Endothelial cell of umbilical vein (primary cell): ENCODE measurements around the gene STK32C. TPM values are rescaled to one million over a fixed set of nuclear protein-coding genes. Genes with fewer than 3 reads are reported as not detected.

ENCODE experiments used
- BruUV-seq: library from RNA; stranded (reverse); fragments of 400-500 nt; replicated peaks from 2 replicates; lab custom pipeline; 2021; lab: Mats Ljungman, UMichigan
- CTCF ChIA-PET: fragments of 300-600, 350-600 bp; sonication (Branson Sonifier 250); formaldehyde crosslinking; loops from one replicate; lab custom pipeline; 2021; ENCODE audit warnings: antibody characterized with exemption, inconsistent platforms; lab: Charles Lee
- POLR2A ChIA-PET: fragments of 300-600, 350-600 bp; sonication (Branson Sonifier 250); formaldehyde crosslinking; loops from one replicate; lab custom pipeline; 2021; ENCODE audit warnings: antibody characterized with exemption, inconsistent platforms; lab: Charles Lee
- DNase-seq: peaks from one replicate; pipeline ENCODE4 v3.0.0-alpha.2; 2011; ENCODE audit warnings: low read depth, low spot score
- FAIRE-seq: peaks from 2 replicates; lab custom pipeline; 2011; peaks lifted over from hg19 to GRCh38; lab: Jason Lieb, UNC
- H2AFZ ChIP-seq: 2 replicates; pipeline ENCODE4 v1.6.0; 2012; ENCODE audit warnings: low read depth, low read length, control low read depth, inconsistent platforms
- H3K27ac ChIP-seq: 2 replicates; pipeline ENCODE4 v1.5.1; 2011; ENCODE audit warnings: low read depth, mild to moderate bottlenecking, control low read depth, low read length, moderate library complexity; ENCODE audit not compliant: insufficient read depth
- H3K27me3 ChIP-seq, 2 experiments: 2 replicates each; pipeline versions ENCODE4 v1.6.0 to v1.6.1; 2011; ENCODE audit warnings: low read length in 2 of 2, mixed read lengths in 1 of 2; ENCODE audit not compliant: control insufficient read depth in 2 of 2, insufficient read depth in 2 of 2
- H3K36me3 ChIP-seq, 2 experiments: 2 replicates in 1 of 2; 3 replicates in 1 of 2; pipeline ENCODE4 v1.5.1; 2011; ENCODE audit warnings: low read length in 2 of 2, mild to moderate bottlenecking in 1 of 2, moderate library complexity in 1 of 2; ENCODE audit not compliant: control insufficient read depth in 2 of 2, insufficient read depth in 2 of 2; ENCODE audit errors: extremely low read depth in 1 of 2
- H3K4me1 ChIP-seq: 3 replicates; pipeline ENCODE4 v1.5.1; 2011; ENCODE audit warnings: mild to moderate bottlenecking, low read length; ENCODE audit not compliant: control insufficient read depth, insufficient read depth; ENCODE audit errors: extremely low read depth
- H3K4me2 ChIP-seq: 2 replicates; pipeline ENCODE4 v1.6.1; 2011; ENCODE audit warnings: low read length, control low read depth, mixed read lengths; ENCODE audit not compliant: insufficient read depth
- H3K4me3 ChIP-seq, 3 experiments: fragments of 200-600 bp in 1 of 3; sonication (generic), shearing (Covaris generic) in 1 of 3; replicated peaks in 1 of 3; 2 replicates each; pipeline ENCODE4 v1.5.1; 2011 to 2016; ENCODE audit warnings: control low read depth in 3 of 3, low read length in 3 of 3, mild to moderate bottlenecking in 2 of 3, inconsistent platforms in 1 of 3, low read depth in 1 of 3, moderate library complexity in 1 of 3; ENCODE audit not compliant: insufficient read depth in 1 of 3
- H3K79me2 ChIP-seq: 2 replicates; pipeline ENCODE4 v1.6.0; 2012; ENCODE audit warnings: low read length, inconsistent platforms; ENCODE audit not compliant: control insufficient read depth, insufficient read depth
- H3K9ac ChIP-seq: replicated peaks from 2 replicates; pipeline ENCODE3; 2011; ENCODE audit warnings: low read length, control low read depth; ENCODE audit not compliant: insufficient read depth; ENCODE audit errors: extremely low read depth
- H3K9me1 ChIP-seq: replicated peaks from 3 replicates; pipeline ENCODE4 v1.6.0; 2011; ENCODE audit warnings: mild to moderate bottlenecking, low read length; ENCODE audit not compliant: control insufficient read depth, insufficient read depth; ENCODE audit errors: extremely low read depth
- H3K9me3 ChIP-seq: replicated peaks from 2 replicates; pipeline ENCODE4 v1.5.1; 2012; ENCODE audit warnings: low read length, inconsistent platforms; ENCODE audit not compliant: control insufficient read depth, insufficient read depth
- H4K20me1 ChIP-seq: replicated peaks from 2 replicates; pipeline ENCODE3; 2011; ENCODE audit warnings: mild to moderate bottlenecking, low read length; ENCODE audit not compliant: control insufficient read depth, insufficient read depth; ENCODE audit errors: extremely low read depth
- EZH2 ChIP-seq: IDR thresholded peaks from 2 replicates; pipeline ENCODE4 v1.6.1; 2012; ENCODE audit warnings: borderline replicate concordance, low read depth, mild to moderate bottlenecking, moderate library complexity, low read length, inconsistent platforms; ENCODE audit not compliant: severe bottlenecking
- FOS ChIP-seq: IDR thresholded peaks from 2 replicates; pipeline ENCODE4 v1.6.1; 2011; ENCODE audit warnings: mild to moderate bottlenecking, low read length, moderate library complexity, borderline replicate concordance; ENCODE audit not compliant: insufficient read depth
- JUN ChIP-seq: IDR thresholded peaks from 2 replicates; pipeline ENCODE4 v1.6.1; 2011; ENCODE audit warnings: borderline replicate concordance, low read depth; ENCODE audit not compliant: insufficient read length, insufficient read depth
- MYC ChIP-seq: IDR thresholded peaks from one replicate; pipeline ENCODE4 v1.6.1; 2011; ENCODE audit warnings: mild to moderate bottlenecking, low read depth, low read length
- POLR2A ChIP-seq: IDR thresholded peaks from 2 replicates; pipeline ENCODE4 v1.6.1; 2012; ENCODE audit warnings: low read depth, mild to moderate bottlenecking, control low read depth, low read length
- POLR2AphosphoS5 ChIP-seq: IDR thresholded peaks from 2 replicates; pipeline ENCODE4 v1.6.1; 2012; ENCODE audit warnings: low read depth, mild to moderate bottlenecking, control low read depth, low read length, moderate library complexity; ENCODE audit not compliant: insufficient read depth
- dilution Hi-C: fragments of 300-500 bp; cut with MboI; formaldehyde crosslinking; loops from one replicate; pipeline ENCODE4 v1.15.0; 2019; ENCODE audit warnings: low sequenced_read_pairs; ENCODE audit not compliant: extremely low pct_ligation_motif_present
- intact Hi-C: fragments of 100-400 bp; cut with micrococcal nuclease; formaldehyde crosslinking; loops from one replicate; pipeline ENCODE4 v1.10.0; 2022
- polyA plus RNA-seq, 4 experiments: library from polyadenylated mRNA; depleted of rRNA in 3 of 4; stranded (reverse) in 3 of 4; unstranded in 1 of 4; fragments of >200 nt; gene quantifications; 2 replicates each; pipeline versions ENCODE4 v1.2.1 to v1.2.3, GENCODE V29; 2011 to 2012; ENCODE audit warnings: missing spikeins in 1 of 4
- total RNA-seq: library from RNA; stranded (reverse); gene quantifications from 2 replicates; pipeline ENCODE4 v1.2.3, GENCODE V29; 2021
- TF ChIP-seq, protein P1 (sequence below), 2 donors: IDR thresholded peaks; 1 replicate in 1 of 2; 2 replicates in 1 of 2; pipeline ENCODE4 v1.5.1; 2011; ENCODE audit warnings: low read length in 2 of 2, mild to moderate bottlenecking in 2 of 2, moderate library complexity in 2 of 2, control low read depth in 1 of 2, inconsistent platforms in 1 of 2, low read depth in 1 of 2; ENCODE audit not compliant: insufficient read depth in 1 of 2; ENCODE audit errors: extremely low read depth in 1 of 2

The STK32C gene
- total and polyA plus RNA-seq, 2 donors (not counting 3 experiments of a cell fraction or from before 2014, with no cell fraction given): 5.4 to 14.1 TPM

DNA sequence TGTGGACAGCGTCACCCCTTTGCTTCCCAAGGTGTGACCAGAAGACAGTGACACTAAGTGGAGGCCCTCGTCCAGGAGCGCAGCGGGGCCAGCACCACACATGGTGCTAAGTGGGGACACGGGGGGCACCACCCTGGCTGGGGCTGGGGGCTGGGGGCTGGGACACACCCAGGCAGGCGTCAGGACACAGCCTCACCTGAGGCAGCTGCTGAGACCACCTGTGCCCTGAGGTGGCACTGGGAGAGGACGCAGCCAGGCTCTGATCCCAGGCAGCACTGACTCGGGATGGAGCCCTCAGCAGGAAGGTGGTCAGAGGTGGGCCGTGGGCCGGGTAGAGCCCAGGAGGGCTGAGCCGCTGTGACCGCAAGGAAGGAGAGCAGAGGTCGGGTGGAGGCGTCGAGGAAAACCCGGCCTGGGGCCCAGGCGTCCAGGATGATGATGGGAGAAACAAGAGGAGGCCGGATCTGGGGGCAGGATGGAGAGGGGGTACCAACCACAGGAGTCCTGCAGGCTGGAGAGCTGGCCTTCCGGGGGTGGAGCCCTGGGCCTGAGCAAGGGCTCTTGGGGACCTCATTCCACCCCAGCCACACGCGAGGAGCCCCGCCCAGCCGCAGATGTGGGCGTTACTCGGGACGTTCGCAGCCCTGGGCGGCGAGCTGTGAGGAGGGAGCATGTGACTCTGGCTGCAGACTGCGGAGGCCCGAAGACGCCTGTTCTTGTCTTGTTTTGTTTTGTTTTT lies 46.8 kb upstream of the STK32C start:
- Histone ChIP-seq H3K79me2 (no peaks in the 10 kb centered on the region), H3K9me1 (no peaks in the 10 kb centered on the region), H3K4me2 (no peak overlapping the region), H3K4me1 (no peaks in the 10 kb centered on the region), H3K9me3 (no peaks in the 10 kb centered on the region), H3K9ac (no peak overlapping the region), H2AFZ (no peak overlapping the region), H4K20me1 (no peaks in the 10 kb centered on the region), H3K36me3 (peaks cover 0 to 3% of the 10 kb centered on the region in 2 experiments), H3K27ac (no peak overlapping the region), H3K4me3 (no peak overlapping the region), H3K27me3 (no peaks in the 10 kb centered on the region)
- intact Hi-C loops: no loop called here
- no peak for TF ChIP-seq FOS
- no peak for TF ChIP-seq JUN
- no peak for TF ChIP-seq EZH2
- POLR2A ChIA-PET: no interaction called here
- BruUV-seq: no TSS peak
- dilution Hi-C loops: no loop called here
- CTCF ChIA-PET: interaction anchor here (1.8 to 1.9 kb wide), 2 partner anchors 130 to 135 kb away, joined by 4 to 7 read pairs; no protein-coding TSS in a partner anchor
- FAIRE-seq: no peak
- DNase-seq: no peak

DNA sequence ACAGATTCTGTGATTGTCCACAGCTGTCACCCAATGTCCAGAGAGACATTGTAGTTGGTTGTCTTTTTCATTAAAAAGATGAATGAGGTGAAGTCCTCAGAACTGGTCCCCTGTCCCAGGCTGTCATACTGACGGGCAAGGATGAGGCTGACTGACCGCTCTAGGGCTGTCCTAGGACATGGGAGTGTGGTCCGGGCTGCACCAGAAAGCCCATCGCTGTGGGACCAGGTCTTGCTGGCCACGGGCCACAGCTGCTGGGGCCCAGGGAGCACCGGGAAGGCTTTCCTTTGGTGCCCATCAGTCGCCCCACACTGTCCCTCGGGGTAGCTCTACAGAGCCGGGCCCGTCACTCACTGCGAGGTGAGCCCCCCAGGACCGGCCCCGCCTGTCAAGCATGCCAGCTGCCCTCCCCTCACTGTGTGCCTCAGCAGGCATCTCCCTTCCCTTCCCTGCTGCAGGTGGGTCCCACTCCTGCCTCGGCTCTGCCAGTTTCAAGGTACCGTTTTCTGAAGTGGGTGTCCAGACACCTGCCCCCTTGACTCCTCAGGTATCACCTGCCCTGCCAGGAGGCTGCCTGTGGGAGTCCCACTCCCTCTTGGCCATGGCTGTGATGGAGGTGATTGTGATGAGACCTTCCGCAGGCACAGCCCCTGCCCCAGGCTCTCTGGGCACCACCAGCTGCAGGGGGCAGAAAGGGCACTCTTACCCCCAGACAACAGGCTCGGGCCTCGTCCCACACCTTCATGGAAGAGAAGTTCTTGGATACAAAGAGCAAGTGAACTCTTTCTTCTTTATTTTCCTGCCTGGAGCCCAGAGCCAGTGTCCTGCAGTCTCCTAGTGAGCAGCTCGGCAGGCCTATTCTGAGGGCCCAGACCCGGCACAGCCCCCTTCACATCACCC lies 46.0 kb upstream of the STK32C start:
- H3K9me3 ChIP-seq: no peaks in the 10 kb centered on the region
- dilution Hi-C loops (no loop called here), intact Hi-C loops (no loop called here)
- FAIRE-seq: no peak
- no peak for DNase-seq
- TF ChIP-seq POLR2A (no peak), POLR2AphosphoS5 (no peak), EZH2 (no peak), JUN (no peak), FOS (no peak), MYC (no peak)
- TF ChIP-seq, protein P1, sequence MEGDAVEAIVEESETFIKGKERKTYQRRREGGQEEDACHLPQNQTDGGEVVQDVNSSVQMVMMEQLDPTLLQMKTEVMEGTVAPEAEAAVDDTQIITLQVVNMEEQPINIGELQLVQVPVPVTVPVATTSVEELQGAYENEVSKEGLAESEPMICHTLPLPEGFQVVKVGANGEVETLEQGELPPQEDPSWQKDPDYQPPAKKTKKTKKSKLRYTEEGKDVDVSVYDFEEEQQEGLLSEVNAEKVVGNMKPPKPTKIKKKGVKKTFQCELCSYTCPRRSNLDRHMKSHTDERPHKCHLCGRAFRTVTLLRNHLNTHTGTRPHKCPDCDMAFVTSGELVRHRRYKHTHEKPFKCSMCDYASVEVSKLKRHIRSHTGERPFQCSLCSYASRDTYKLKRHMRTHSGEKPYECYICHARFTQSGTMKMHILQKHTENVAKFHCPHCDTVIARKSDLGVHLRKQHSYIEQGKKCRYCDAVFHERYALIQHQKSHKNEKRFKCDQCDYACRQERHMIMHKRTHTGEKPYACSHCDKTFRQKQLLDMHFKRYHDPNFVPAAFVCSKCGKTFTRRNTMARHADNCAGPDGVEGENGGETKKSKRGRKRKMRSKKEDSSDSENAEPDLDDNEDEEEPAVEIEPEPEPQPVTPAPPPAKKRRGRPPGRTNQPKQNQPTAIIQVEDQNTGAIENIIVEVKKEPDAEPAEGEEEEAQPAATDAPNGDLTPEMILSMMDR (IDR thresholded peaks at IDR 0.05; ENCODE audit: extremely low read depth in 1 of 2, insufficient read depth in 1 of 2, low read depth in 1 of 2, low read length in 2 of 2): no peak
- ChIA-PET CTCF (interaction anchor here (1.1 to 1.8 kb wide), 8 partner anchors 9 to 134 kb away, joined by 3 to 11 read pairs (median 4); partner anchors contain the start of gene STK32C), POLR2A (no interaction called here)
- BruUV-seq: no TSS peak
- H3K27me3 ChIP-seq: no peaks in the 10 kb centered on the region
- H3K27ac ChIP-seq: no peak overlapping the region
- H3K9ac ChIP-seq: no peak overlapping the region
- H3K4me1 ChIP-seq: no peaks in the 10 kb centered on the region
- no peaks in the 10 kb centered on the region for H3K79me2 ChIP-seq
- H3K9me1 ChIP-seq: no peaks in the 10 kb centered on the region
- H3K4me3 ChIP-seq: no peak overlapping the region
- H3K4me2 ChIP-seq: no peak overlapping the region
- H3K36me3 ChIP-seq: peaks cover 0 to 3% of the 10 kb centered on the region in 2 experiments
- no peaks in the 10 kb centered on the region for H4K20me1 ChIP-seq
- H2AFZ ChIP-seq: no peak overlapping the region
